ENCODE results near the gene MAST2.

DNA sequence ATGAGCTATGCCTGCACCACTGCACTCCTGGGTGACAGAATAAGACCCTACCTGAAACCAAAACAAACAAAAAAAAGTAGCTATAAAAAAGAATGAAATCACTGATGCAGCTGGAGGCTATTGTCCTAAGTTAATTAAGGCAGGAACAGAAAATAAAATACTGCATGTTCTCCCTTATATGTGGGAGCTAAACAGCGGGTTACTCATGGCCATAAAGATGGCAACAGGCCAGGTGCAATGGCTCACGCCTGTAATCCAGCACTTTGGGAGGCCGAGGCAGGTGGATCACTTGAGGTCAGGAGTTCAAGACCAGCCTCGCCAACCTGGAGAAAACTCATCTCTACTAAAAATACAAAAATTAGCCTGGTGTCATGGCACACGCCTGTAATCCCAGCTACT is 176.4 kb downstream of the MAST2 start:
- no peak for TF ChIP-seq POLR2A (IDR thresholded peaks at IDR 0.05; ENCODE audit: low read depth, low read length)
- no peak for TF ChIP-seq MYC (IDR thresholded peaks at IDR 0.05; ENCODE audit: low read depth, low read length)
- TF ChIP-seq POLR2AphosphoS5 (IDR thresholded peaks at IDR 0.05; ENCODE audit: insufficient read depth, low read depth, low read length) = no peak
- TF ChIP-seq, protein P1, sequence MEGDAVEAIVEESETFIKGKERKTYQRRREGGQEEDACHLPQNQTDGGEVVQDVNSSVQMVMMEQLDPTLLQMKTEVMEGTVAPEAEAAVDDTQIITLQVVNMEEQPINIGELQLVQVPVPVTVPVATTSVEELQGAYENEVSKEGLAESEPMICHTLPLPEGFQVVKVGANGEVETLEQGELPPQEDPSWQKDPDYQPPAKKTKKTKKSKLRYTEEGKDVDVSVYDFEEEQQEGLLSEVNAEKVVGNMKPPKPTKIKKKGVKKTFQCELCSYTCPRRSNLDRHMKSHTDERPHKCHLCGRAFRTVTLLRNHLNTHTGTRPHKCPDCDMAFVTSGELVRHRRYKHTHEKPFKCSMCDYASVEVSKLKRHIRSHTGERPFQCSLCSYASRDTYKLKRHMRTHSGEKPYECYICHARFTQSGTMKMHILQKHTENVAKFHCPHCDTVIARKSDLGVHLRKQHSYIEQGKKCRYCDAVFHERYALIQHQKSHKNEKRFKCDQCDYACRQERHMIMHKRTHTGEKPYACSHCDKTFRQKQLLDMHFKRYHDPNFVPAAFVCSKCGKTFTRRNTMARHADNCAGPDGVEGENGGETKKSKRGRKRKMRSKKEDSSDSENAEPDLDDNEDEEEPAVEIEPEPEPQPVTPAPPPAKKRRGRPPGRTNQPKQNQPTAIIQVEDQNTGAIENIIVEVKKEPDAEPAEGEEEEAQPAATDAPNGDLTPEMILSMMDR (IDR thresholded peaks at IDR 0.05; ENCODE audit: extremely low read depth in 1 of 2, insufficient read depth in 1 of 2, low read depth in 1 of 2, low read length in 2 of 2) = no peak

Measured in endothelial cell of umbilical vein (primary cell).